Panc1 (cell line): ENCODE results near the gene DISP1.

Experiments used
- CTCF ChIP-seq: fragments of 450-650 bp; IDR thresholded peaks from 2 replicates; pipeline ENCODE4 v1.5.1; 2017; ENCODE audit warnings: mild to moderate bottlenecking
- POLR2AphosphoS5 ChIP-seq: IDR thresholded peaks from 2 replicates; pipeline ENCODE4 v1.6.1; 2012; ENCODE audit warnings: mild to moderate bottlenecking, low read depth, low read length, moderate library complexity
- REST ChIP-seq, 2 experiments: IDR thresholded peaks; 2 replicates each; pipeline ENCODE4 v1.6.1; 2011 to 2012; ENCODE audit warnings: low read depth in 2 of 2, control low read depth in 1 of 2, low read length in 1 of 2, mild to moderate bottlenecking in 1 of 2, moderate library complexity in 1 of 2; ENCODE audit not compliant: insufficient read depth in 1 of 2
- TCF7L2 ChIP-seq: IDR thresholded peaks from 2 replicates; pipeline ENCODE4 v1.6.1; 2011; ENCODE audit warnings: mild to moderate bottlenecking, low read depth, low read length, inconsistent platforms

GRCh38 chr1:222790520-222790919, 24.3 kb upstream of the DISP1 start:
- TF ChIP-seq CTCF (no peak), POLR2AphosphoS5 (no peak), TCF7L2 (no peak), REST (IDR thresholded peaks at IDR 0.05; ENCODE audit: insufficient read depth in 1 of 2, low read depth in 2 of 2, low read length in 1 of 2) (no peak)
